GM12878 (cell line): ENCODE measurements around the gene HOXC12.

ENCODE experiments used
- EP300 ChIP-seq, 2 experiments: fragments of 150-350 bp in 1 of 2; IDR thresholded peaks; 2 replicates each; pipeline ENCODE4 v1.6.1; 2011 to 2012; ENCODE audit warnings: low read depth in 2 of 2, low read length in 2 of 2, borderline replicate concordance in 1 of 2, improper control_type of control experiment in 1 of 2, inconsistent platforms in 1 of 2; ENCODE audit not compliant: control insufficient read depth in 1 of 2
- FOXK2 ChIP-seq: fragments of 450-650 bp; IDR thresholded peaks from 2 replicates; pipeline ENCODE4 v1.6.1; 2017; ENCODE audit warnings: mild to moderate bottlenecking, moderate library complexity
- MYC ChIP-seq: IDR thresholded peaks from 2 replicates; pipeline ENCODE4 v1.6.1; 2011; ENCODE audit warnings: mild to moderate bottlenecking, low read length, moderate library complexity, inconsistent platforms; ENCODE audit not compliant: insufficient read depth, insufficient replicate concordance, insufficient read length, severe bottlenecking
- NFIC ChIP-seq: IDR thresholded peaks from 2 replicates; pipeline ENCODE4 v1.6.1; 2012; ENCODE audit warnings: low read depth, mild to moderate bottlenecking, inconsistent platforms, low read length, moderate library complexity
- POLR2A ChIP-seq: IDR thresholded peaks from 2 replicates; pipeline ENCODE4 v1.6.1; 2011; ENCODE audit warnings: low read depth, mild to moderate bottlenecking, low read length
- SREBF2 ChIP-seq: IDR thresholded peaks from 2 replicates; pipeline ENCODE4 v1.6.1; 2012; ENCODE audit warnings: mild to moderate bottlenecking, low read length
- TF ChIP-seq, protein P1 (sequence below), 3 experiments: IDR thresholded peaks in 2 of 3; conservative IDR thresholded peaks in 1 of 3; 2 replicates each; pipeline ENCODE4 v1.5.1; 2011; ENCODE audit warnings: low read depth in 3 of 3, low read length in 3 of 3, mild to moderate bottlenecking in 3 of 3, control low read depth in 2 of 3, moderate library complexity in 2 of 3, inconsistent platforms in 1 of 3, mixed read lengths in 1 of 3; ENCODE audit not compliant: control insufficient read depth in 2 of 3, insufficient read depth in 1 of 3; ENCODE audit errors: extremely low read depth in 1 of 3
- TF ChIP-seq, protein P2 (sequence below): IDR thresholded peaks from 2 replicates; pipeline ENCODE4 v1.6.1; 2012; ENCODE audit warnings: mild to moderate bottlenecking, low read depth, low read length
- TF ChIP-seq, protein P3 (sequence below): IDR thresholded peaks from 2 replicates; pipeline ENCODE4 v1.6.1; 2012; ENCODE audit warnings: low read depth, low read length, improper control_type of control experiment

DNA sequence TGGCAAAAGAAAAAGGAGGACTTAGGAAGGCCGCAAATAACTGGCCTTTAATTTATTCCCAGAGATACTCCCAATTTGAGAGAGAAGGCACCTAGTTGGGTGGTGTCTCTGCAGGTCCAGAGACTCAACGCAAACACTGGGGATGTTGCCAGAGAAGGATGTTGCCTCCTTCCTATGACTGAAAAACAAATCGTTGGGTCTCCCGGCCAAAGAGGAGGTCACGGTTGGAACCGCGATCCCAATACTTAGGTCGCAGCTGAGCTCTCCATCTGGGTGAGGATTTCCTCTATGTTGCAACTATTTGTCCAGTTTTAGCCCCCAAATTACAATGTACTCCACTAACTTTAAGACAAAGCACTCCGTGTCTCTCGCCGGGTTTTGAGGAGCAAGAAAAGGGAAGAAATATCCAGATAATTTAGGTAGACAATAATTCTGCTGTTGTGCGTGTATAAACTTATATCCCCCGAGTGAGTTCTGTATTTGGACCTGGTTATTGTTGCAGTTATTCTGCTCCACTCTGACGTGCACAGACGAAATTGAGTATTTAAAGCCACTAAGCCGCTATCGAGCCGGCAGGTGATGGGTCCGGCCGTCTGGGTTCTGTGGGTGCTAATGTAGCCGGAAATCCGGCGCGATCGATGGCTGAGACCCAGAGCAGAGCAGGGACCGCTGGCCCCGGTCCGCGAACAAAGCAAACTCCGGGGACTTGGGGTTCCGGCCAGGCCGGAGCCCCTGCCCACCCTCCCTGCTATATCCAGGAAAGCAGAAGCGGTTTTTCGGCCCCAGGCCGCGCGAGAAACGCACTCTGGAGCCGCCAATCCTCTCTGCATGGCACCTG is 5.7 kb downstream of the HOXC12 start:
- TF ChIP-seq EP300 (IDR thresholded peaks at IDR 0.05; ENCODE audit: borderline replicate concordance in 1 of 2, control insufficient read depth in 1 of 2, low read depth in 2 of 2, low read length in 2 of 2) (no peak), POLR2A (no peak), SREBF2 (no peak), FOXK2 (no peak), NFIC (no peak), MYC (no peak)
- TF ChIP-seq, protein P1, sequence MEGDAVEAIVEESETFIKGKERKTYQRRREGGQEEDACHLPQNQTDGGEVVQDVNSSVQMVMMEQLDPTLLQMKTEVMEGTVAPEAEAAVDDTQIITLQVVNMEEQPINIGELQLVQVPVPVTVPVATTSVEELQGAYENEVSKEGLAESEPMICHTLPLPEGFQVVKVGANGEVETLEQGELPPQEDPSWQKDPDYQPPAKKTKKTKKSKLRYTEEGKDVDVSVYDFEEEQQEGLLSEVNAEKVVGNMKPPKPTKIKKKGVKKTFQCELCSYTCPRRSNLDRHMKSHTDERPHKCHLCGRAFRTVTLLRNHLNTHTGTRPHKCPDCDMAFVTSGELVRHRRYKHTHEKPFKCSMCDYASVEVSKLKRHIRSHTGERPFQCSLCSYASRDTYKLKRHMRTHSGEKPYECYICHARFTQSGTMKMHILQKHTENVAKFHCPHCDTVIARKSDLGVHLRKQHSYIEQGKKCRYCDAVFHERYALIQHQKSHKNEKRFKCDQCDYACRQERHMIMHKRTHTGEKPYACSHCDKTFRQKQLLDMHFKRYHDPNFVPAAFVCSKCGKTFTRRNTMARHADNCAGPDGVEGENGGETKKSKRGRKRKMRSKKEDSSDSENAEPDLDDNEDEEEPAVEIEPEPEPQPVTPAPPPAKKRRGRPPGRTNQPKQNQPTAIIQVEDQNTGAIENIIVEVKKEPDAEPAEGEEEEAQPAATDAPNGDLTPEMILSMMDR (IDR thresholded peaks at IDR 0.05 in 2 of 3, conservative IDR thresholded peaks at IDR 0.05 in 1 of 3; ENCODE audit: control insufficient read depth in 2 of 3, extremely low read depth in 1 of 3, insufficient read depth in 1 of 3, low read depth in 3 of 3, low read length in 3 of 3): no peak
- TF ChIP-seq, protein P2, sequence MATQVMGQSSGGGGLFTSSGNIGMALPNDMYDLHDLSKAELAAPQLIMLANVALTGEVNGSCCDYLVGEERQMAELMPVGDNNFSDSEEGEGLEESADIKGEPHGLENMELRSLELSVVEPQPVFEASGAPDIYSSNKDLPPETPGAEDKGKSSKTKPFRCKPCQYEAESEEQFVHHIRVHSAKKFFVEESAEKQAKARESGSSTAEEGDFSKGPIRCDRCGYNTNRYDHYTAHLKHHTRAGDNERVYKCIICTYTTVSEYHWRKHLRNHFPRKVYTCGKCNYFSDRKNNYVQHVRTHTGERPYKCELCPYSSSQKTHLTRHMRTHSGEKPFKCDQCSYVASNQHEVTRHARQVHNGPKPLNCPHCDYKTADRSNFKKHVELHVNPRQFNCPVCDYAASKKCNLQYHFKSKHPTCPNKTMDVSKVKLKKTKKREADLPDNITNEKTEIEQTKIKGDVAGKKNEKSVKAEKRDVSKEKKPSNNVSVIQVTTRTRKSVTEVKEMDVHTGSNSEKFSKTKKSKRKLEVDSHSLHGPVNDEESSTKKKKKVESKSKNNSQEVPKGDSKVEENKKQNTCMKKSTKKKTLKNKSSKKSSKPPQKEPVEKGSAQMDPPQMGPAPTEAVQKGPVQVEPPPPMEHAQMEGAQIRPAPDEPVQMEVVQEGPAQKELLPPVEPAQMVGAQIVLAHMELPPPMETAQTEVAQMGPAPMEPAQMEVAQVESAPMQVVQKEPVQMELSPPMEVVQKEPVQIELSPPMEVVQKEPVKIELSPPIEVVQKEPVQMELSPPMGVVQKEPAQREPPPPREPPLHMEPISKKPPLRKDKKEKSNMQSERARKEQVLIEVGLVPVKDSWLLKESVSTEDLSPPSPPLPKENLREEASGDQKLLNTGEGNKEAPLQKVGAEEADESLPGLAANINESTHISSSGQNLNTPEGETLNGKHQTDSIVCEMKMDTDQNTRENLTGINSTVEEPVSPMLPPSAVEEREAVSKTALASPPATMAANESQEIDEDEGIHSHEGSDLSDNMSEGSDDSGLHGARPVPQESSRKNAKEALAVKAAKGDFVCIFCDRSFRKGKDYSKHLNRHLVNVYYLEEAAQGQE: no peak
- TF ChIP-seq, protein P3, sequence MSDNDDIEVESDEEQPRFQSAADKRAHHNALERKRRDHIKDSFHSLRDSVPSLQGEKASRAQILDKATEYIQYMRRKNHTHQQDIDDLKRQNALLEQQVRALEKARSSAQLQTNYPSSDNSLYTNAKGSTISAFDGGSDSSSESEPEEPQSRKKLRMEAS: no peak
